HUDEP-2 (cell line): ENCODE data around the gene CPT1A.

ENCODE experiments used
- DNase-seq, 76 experiments: peaks; one replicate each; lab custom pipeline; 2025; ENCODE audit not compliant: unreplicated experiment in 76 of 76; lab: John Stamatoyannopoulos, UW

Gene CPT1A

GRCh38 chr11:68855205-68855981, 13.7 kb upstream of the CPT1A start:
- DNase-seq = peak in 31 of 76 experiments; percentile 8 to 54 (median 18)

DNA sequence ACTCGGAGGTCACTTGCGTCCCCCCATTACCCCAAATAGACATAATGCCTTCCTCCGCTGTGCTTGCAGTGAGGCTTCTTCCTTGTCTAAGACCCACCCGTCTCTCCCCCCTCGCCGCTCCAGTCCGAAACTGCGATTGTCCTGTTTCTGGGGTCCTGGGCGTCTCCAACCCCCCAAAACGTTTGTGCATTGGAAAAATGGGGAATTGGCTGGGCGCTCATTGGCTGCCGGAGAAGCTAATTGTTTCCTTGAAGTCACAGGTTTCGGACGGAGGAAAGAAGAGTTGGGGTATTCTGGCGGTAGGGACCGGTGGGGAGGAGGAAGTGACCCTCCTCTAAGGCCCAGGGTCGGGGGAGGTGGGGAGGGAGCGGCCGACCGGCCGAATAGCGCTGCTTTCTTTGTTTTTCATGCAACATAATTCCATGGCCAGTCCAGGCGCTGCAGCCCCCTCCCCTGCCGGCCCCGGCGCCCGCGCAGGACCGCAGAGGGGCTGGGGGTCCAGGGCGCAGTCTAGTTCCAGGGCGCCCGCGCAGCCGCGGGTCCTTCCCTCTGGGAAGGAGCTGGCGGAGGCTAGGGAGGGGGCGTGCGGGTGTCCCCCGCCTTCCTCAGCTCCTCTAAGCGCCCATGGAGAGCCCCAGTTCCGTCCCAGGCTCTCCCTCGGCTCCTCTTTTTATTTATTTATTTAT, 12.7 kb upstream of the CPT1A start:
- DNase-seq = no peak

DNA sequence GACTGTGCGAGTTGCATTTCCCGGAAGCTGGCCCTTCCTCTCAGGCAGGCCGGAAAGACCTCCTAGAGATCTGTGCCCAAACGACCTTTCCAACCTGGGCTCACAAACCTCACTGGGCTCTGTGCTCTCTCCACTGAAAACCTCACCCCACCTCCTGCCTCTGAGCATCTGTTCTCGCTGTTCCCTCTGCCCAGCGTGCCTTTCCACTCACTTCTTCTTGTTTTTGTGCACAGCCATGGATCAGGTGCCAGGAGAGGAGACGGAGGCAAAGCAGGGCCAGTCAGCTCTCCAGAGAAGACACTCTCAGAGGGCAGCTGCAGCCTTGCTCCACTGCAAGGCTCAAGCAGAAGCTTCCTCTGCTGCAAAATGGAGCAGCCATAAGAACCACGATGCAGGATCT, 10.9 kb upstream of the CPT1A start:
- no peak for DNase-seq

DNA sequence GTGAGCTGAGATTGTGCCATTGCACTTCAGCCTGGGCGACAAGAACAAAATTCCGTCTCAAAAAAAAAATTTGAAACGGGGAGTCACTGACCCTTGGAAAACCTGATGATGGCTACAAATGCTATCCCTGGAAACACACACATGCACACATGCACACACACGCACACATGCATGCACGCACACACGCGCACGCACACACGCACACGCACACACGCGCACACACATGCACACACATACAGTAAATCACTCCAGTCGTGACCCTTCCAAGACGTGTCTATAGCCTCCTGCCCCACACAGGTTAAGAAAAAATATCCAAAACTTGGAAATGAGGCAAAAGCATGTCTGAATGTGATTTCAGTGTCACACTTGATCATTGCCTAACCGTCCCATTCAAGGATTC, 6.7 kb upstream of the CPT1A start:
- DNase-seq = no peak

GRCh38 chr11:68847395-68847794, 5.7 kb upstream of the CPT1A start:
- DNase-seq = no peak

DNA sequence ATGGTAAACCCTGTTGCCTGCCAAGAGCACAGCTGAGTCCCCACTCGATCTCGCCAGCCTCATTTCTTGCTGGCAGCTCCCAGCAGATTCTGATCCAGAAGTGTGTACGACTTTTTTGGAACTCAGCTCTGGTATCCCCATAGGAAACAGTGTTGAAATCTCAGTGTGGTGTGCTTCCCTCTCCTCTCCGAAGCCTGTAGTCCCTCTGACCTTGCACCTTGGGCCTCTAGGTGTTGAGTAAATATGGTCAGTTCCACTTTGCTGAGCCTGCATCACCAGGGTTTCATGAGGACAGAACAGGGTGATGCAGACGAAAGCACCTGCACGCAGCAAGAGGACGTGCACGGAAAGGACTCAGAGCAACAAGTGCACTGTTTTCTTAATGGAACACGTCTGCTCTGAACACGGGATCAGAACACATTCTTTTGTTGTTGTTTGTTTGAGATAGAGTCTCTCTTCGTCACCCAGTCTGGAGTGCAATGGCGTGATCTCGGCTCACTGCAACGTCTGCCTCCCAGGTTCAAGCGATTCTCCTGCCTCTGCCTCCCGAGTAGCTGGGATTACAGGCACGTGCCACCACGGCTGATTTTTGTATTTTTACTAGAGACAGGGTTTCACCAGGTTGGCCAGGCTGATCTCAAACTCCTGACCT, 3.8 kb upstream of the CPT1A start:
- no peak for DNase-seq

- DNase-seq = no peak
Measured at GRCh38 chr11:68844801-68845200, 3.1 kb upstream of the CPT1A start.

GRCh38 chr11:68844376-68844775, 2.7 kb upstream of the CPT1A start:
- DNase-seq = no peak

- peak in 68 of 76 experiments; percentile 13 to 85 (median 62) for DNase-seq
Measured at GRCh38 chr11:68843703-68844312, 2.1 kb upstream of the CPT1A start.

- peak in 2 of 76 experiments; percentile 10 to 12 for DNase-seq
Measured at GRCh38 chr11:68843052-68843561, 1.4 kb upstream of the CPT1A start.

DNA sequence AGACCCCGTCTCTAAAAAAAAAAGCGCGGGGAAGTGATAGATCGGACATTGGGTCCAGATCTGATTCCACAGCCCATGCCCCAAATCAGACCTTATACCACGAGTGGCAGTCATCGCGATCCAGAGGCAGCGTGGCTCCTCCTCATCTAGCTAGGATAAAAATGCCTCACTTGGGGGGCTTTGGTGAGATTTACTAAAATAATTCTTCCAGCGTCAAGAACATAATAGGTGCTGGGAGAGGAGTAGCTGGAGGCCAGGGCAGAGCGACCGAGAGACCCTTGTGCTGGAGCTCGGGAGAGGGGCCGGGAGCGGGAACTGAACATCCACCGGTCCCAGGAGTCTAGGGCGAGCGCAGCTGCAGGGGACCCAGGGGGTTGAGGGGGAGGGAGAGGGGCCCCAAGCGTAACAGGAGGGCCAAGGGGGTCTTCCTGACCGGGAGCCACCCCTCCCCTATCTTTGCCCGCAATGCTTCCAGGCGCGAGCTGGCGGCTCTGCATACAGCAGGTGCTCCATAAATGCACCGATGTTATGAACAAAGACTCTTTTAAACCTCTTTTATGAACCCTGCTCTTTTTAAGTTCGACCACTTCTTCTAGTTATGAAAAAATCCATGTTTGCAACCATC, 823 bp upstream of the CPT1A start:
- no peak for DNase-seq

- DNase-seq = peak in 50 of 76 experiments; percentile 10 to 61 (median 41)
Measured at GRCh38 chr11:68840661-68841653, 759 bp downstream of the CPT1A start.

GRCh38 chr11:68839911-68840641, 1.6 kb downstream of the CPT1A start:
- DNase-seq = peak in 58 of 76 experiments; percentile 14 to 75 (median 42)

DNA sequence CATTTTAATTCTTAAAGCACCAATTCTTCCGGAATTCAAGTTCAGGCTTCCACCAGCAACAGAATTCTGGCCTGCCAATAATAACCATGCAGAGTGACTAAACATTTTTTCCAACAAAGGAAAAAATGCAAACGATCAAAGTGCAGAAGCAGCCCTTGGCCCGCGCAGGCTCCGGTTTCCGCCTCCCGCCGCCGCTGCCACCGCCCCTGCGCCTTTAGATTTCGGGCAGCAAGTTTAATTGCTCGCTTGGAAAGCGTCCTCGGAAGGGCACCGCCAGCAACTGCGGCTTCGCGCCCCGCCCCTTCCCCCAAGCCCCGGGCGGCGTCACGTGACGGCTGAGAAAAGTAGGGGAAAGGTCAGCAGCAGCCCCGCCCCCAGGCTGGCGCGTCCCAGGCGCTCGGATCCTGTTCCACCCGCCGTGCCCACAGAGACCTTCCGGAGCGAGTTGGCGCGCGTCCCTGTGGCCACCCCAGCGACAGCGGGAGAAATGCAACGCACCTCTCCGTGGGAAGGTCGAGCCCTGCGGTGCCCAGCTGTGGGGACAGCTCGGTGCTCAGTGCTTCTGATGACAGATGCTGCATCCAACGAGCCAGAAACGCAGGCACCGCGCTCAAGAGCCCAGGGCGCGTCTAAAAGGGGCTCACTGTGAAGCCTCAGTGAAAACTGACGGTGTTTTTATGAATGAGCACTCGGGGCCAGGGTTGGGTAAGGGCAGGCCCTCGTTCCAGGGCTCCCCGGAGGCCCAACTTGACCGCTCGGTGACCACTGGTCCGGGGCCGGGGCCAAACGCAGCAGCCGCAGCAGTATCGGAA, 2.5 kb downstream of the CPT1A start:
- peak in 75 of 76 experiments; percentile 42 to 96 (median 92) for DNase-seq

GRCh38 chr11:68838572-68838964, 3.1 kb downstream of the CPT1A start:
- DNase-seq = peak in 14 of 76 experiments; percentile 6 to 21 (median 13)

GRCh38 chr11:68837583-68838571, 3.8 kb downstream of the CPT1A start:
- DNase-seq = no peak

DNA sequence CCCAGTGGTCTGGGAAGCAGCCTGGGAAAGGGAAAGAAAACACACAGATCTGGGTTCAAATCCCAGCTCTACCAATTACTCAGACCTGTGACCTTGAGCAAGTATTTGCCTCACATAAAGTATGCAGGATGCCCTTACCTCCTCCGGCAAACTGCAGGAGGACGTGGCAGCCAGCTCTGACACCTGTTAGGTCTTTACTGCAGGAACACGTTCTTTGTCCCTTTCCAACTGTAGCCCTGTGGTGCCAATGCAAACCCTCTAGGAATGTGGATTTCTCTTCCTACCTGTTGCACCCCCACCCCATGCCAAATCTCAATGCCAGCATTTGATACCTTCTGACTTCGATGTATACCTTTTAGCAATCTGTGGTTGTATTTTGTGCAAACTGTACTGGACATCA, 6.0 kb downstream of the CPT1A start:
- no peak for DNase-seq
